Tibial nerve (tissue), 3 donors: Measurements from ENCODE around the gene LBP.
"Not testable (repeated sequence)": the region's sequence is repeated elsewhere in the genome, so short reads cannot be mapped to it uniquely, and the experiment has no call there.

Source experiments
- POLR2A ChIP-seq, 2 donors: fragments of 450-650 bp; IDR thresholded peaks; one replicate each; pipeline ENCODE4 v1.6.1; 2017; ENCODE audit warnings: antibody characterized with exemption in 2 of 2, mild to moderate bottlenecking in 2 of 2, moderate library complexity in 2 of 2
- TF ChIP-seq, protein P1 (sequence below), 5 experiments: fragments of 200-600 bp in 3 of 5; fragments of 450-650 bp in 2 of 5; sonication (generic) in 3 of 5; IDR thresholded peaks; one replicate each; pipeline ENCODE4 v1.5.1; 2016 to 2019; ENCODE audit warnings: antibody characterized with exemption in 5 of 5, mild to moderate bottlenecking in 3 of 5, moderate library complexity in 2 of 5

DNA sequence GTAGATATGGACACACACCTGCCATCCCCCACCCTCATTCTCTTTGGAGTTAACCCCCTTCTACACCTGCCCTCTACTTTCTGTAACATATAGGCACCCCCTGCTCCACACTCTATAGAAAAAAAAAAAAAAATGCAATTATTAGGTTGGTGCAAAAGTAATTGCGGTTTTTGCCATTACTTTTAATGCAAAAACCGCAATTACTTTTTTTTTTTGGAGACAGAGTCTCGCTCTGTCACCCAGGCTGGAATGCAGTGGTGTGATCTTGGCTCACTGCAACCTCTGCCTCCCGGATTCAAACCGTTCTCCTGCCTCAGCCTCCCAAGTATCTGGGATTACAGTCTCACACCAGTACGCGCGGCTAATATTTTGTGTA lies 6.8 kb upstream of the LBP start:
- not testable (repeated sequence) for TF ChIP-seq POLR2A (IDR thresholded peaks at IDR 0.05)
- TF ChIP-seq, protein P1, sequence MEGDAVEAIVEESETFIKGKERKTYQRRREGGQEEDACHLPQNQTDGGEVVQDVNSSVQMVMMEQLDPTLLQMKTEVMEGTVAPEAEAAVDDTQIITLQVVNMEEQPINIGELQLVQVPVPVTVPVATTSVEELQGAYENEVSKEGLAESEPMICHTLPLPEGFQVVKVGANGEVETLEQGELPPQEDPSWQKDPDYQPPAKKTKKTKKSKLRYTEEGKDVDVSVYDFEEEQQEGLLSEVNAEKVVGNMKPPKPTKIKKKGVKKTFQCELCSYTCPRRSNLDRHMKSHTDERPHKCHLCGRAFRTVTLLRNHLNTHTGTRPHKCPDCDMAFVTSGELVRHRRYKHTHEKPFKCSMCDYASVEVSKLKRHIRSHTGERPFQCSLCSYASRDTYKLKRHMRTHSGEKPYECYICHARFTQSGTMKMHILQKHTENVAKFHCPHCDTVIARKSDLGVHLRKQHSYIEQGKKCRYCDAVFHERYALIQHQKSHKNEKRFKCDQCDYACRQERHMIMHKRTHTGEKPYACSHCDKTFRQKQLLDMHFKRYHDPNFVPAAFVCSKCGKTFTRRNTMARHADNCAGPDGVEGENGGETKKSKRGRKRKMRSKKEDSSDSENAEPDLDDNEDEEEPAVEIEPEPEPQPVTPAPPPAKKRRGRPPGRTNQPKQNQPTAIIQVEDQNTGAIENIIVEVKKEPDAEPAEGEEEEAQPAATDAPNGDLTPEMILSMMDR (IDR thresholded peaks at IDR 0.05): not testable (repeated sequence)
